OCI-LY7 (cell line): ENCODE data around the gene AKAP10. TPM values are rescaled to one million over a fixed set of nuclear protein-coding genes. Genes with fewer than 3 reads are reported as not detected.

Experiments
- BruUV-seq: library from RNA; stranded (reverse); fragments of 400-500 nt; replicated peaks from 2 replicates; lab custom pipeline; 2021; lab: Mats Ljungman, UMichigan
- CTCF ChIA-PET: fragments of 300-600 bp; sonication (Branson Sonifier 250); formaldehyde crosslinking; loops from one replicate; lab custom pipeline; 2022; ENCODE audit warnings: antibody characterized with exemption; ENCODE audit not compliant: unreplicated experiment; lab: Charles Lee
- POLR2A ChIA-PET: fragments of 300-600 bp; sonication (Branson Sonifier 250); formaldehyde crosslinking; loops from one replicate; lab custom pipeline; 2022; ENCODE audit warnings: antibody characterized with exemption; lab: Charles Lee
- DNase-seq: peaks from one replicate; pipeline ENCODE4 v3.0.0-alpha.2; 2015; ENCODE audit warnings: low spot score
- H2AFZ ChIP-seq: fragments of 200-600 bp; sonication (generic), shearing (Covaris generic); 2 replicates; pipeline ENCODE4 v1.6.1; 2014; ENCODE audit warnings: mild to moderate bottlenecking, antibody characterized with exemption, low read length, moderate library complexity
- H3K27ac ChIP-seq: fragments of 200-600 bp; sonication (generic); 2 replicates; pipeline ENCODE4 v1.5.1; 2014; ENCODE audit warnings: mixed run types, low read depth, mild to moderate bottlenecking, moderate library complexity, low read length, inconsistent platforms; ENCODE audit not compliant: poor library complexity, severe bottlenecking
- H3K36me3 ChIP-seq: fragments of 200-600 bp; sonication (generic); 2 replicates; pipeline ENCODE4 v1.6.1; 2014; ENCODE audit warnings: mild to moderate bottlenecking, antibody characterized with exemption, low read length, moderate library complexity, mixed read lengths; ENCODE audit not compliant: insufficient read depth
- H3K4me1 ChIP-seq: fragments of 200-600 bp; sonication (generic); 2 replicates; pipeline ENCODE4 v1.5.1; 2014; ENCODE audit warnings: mild to moderate bottlenecking, low read length; ENCODE audit not compliant: insufficient read depth, poor library complexity, severe bottlenecking
- H3K4me2 ChIP-seq: fragments of 200-600 bp; sonication (generic); 2 replicates; pipeline ENCODE4 v1.6.1; 2014; ENCODE audit warnings: mild to moderate bottlenecking, low read length
- H3K4me3 ChIP-seq: fragments of 200-600 bp; sonication (generic); 2 replicates; pipeline ENCODE4 v1.5.1; 2014; ENCODE audit warnings: mild to moderate bottlenecking, low read depth, low read length; ENCODE audit not compliant: poor library complexity, severe bottlenecking
- H3K79me2 ChIP-seq: fragments of 200-600 bp; sonication (generic); 2 replicates; pipeline ENCODE4 v1.6.1; 2016; ENCODE audit warnings: low read depth, mild to moderate bottlenecking, low read length, moderate library complexity, mixed read lengths; ENCODE audit not compliant: insufficient read depth
- H3K9me2 ChIP-seq: fragments of 200-600 bp; sonication (generic); 2 replicates; pipeline ENCODE4 v1.6.1; 2016; ENCODE audit warnings: mild to moderate bottlenecking, low read length, mixed read lengths; ENCODE audit not compliant: insufficient read depth
- H3K9me3 ChIP-seq: fragments of 200-600 bp; sonication (generic); 2 replicates; pipeline ENCODE4 v1.6.1; 2014; ENCODE audit warnings: mild to moderate bottlenecking, mixed run types, low read length, mixed read lengths
- H4K20me1 ChIP-seq: fragments of 200-600 bp; sonication (generic); 2 replicates; pipeline ENCODE4 v1.6.1; 2014; ENCODE audit warnings: mild to moderate bottlenecking, antibody characterized with exemption, low read length, moderate library complexity, mixed read lengths; ENCODE audit not compliant: insufficient read depth
- CTCF ChIP-seq: fragments of 200-600 bp; sonication (generic); conservative IDR thresholded peaks from 2 replicates; pipeline ENCODE4 v1.5.1; 2014; ENCODE audit warnings: mild to moderate bottlenecking, antibody characterized with exemption, low read length, moderate library complexity, mixed read lengths
- EZH2phosphoT487 ChIP-seq: fragments of 200-600 bp; sonication (generic); IDR thresholded peaks from 2 replicates; pipeline ENCODE4 v1.6.1; 2018; ENCODE audit warnings: low read depth, borderline replicate concordance, mild to moderate bottlenecking, mixed run types, antibody characterized with exemption, low read length, moderate library complexity, mixed read lengths
- intact Hi-C: fragments of 100-400 bp; cut with micrococcal nuclease; formaldehyde crosslinking; loops from one replicate; pipeline ENCODE4 v1.10.0; 2022; ENCODE audit not compliant: unreplicated experiment
- total RNA-seq, 2 experiments: library from RNA; depleted of rRNA in 1 of 2; stranded (reverse); fragments of >200 nt in 1 of 2; shearing (Covaris generic) in 1 of 2; gene quantifications; 2 replicates each; pipeline ENCODE4 v1.2.3, GENCODE V29; 2014 to 2022

Gene AKAP10
- total RNA-seq, 2 experiments from 2014 or later = 20.5 to 35.7 TPM

- Histone ChIP-seq H3K36me3 (peaks cover 79% of the 10 kb centered on the region), H4K20me1 (no peaks in the 10 kb centered on the region), H3K4me3 (no peak overlapping the region), H2AFZ (no peak overlapping the region), H3K79me2 (peaks cover 64% of the 10 kb centered on the region), H3K9me3 (peaks cover 4% of the 10 kb centered on the region; the same call in 1 of the 2 replicates), H3K4me1 (peaks cover 11% of the 10 kb centered on the region), H3K4me2 (no peak overlapping the region), H3K27ac (no peak overlapping the region), H3K9me2 (no peaks in the 10 kb centered on the region)
- intact Hi-C loops = no loop called here
- DNase-seq = no peak
- TF ChIP-seq EZH2phosphoT487 (no peak), CTCF (no peak)
- POLR2A ChIA-PET = interaction anchor here (1.0 kb wide), 1 partner anchor 225 kb away, joined by 6 read pairs; no protein-coding TSS in a partner anchor
- CTCF ChIA-PET = no interaction called here
- BruUV-seq = no TSS peak
Measured at GRCh38 chr17:19948116-19948943, 29.3 kb downstream of the AKAP10 start.

GRCh38 chr17:19946921-19947320, 30.7 kb downstream of the AKAP10 start:
- TF ChIP-seq CTCF = no peak
- TF ChIP-seq EZH2phosphoT487 = no peak

More at GRCh38 chr17:19946921-19947320, 30.7 kb downstream of the AKAP10 start:
- BruUV-seq = no TSS peak
- H3K36me3 ChIP-seq = peaks cover 80% of the 10 kb centered on the region
- no peaks in the 10 kb centered on the region for H3K9me3 ChIP-seq
- POLR2A ChIA-PET = interaction anchor here (0.7 kb wide), 1 partner anchor 222 kb away, joined by 3 read pairs; no protein-coding TSS in a partner anchor
- no peak for DNase-seq
- no peaks in the 10 kb centered on the region for H3K9me2 ChIP-seq
- no peak overlapping the region for H3K4me2 ChIP-seq
- H3K4me3 ChIP-seq = no peak overlapping the region
- H3K79me2 ChIP-seq = peaks cover 57% of the 10 kb centered on the region
- intact Hi-C loops = no loop called here
- H3K4me1 ChIP-seq = peaks cover 11% of the 10 kb centered on the region
- CTCF ChIA-PET = no interaction called here
- no peak overlapping the region for H2AFZ ChIP-seq
- H3K27ac ChIP-seq = no peak overlapping the region
- peaks cover 5% of the 10 kb centered on the region; the same call in 1 of the 2 replicates for H4K20me1 ChIP-seq
